ENCODE results near the gene RND2. TPM values are rescaled to one million over a fixed set of nuclear protein-coding genes. Genes with fewer than 3 reads are reported as not detected.

RND2 gene
- total RNA-seq, 1 donor from 2014 or later: 0.85 TPM

- DNase-seq: no peak
- Histone ChIP-seq H3K36me3 (no peaks in the 10 kb centered on the region), H3K4me3 (no peak overlapping the region), H3K27me3 (ENCODE audit: low read depth) (no peaks in the 10 kb centered on the region), H3K4me1 (peaks cover 3% of the 10 kb centered on the region), H3K27ac (replicated peaks) (no peak overlapping the region), H3K9me3 (replicated peaks) (no peaks in the 10 kb centered on the region)
- intact Hi-C loops (cut with micrococcal nuclease): no loop called here
- TF ChIP-seq CTCF (IDR thresholded peaks at IDR 0.05; ENCODE audit: borderline replicate concordance): no peak
These were observed 9.2 kb downstream of the RND2 start for GRCh38 chr17:43033948-43034881.

- intact Hi-C loops (cut with micrococcal nuclease): no loop called here
- DNase-seq: no peak
- Histone ChIP-seq H3K27me3 (ENCODE audit: low read depth) (no peaks in the 10 kb centered on the region), H3K4me1 (no peaks in the 10 kb centered on the region), H3K9me3 (replicated peaks) (no peaks in the 10 kb centered on the region), H3K4me3 (no peak overlapping the region), H3K27ac (replicated peaks) (no peak overlapping the region), H3K36me3 (no peaks in the 10 kb centered on the region)
- no peak for TF ChIP-seq CTCF (IDR thresholded peaks at IDR 0.05; ENCODE audit: borderline replicate concordance)
These were observed 9.9 kb downstream of the RND2 start for GRCh38 chr17:43034894-43035293.

GRCh38 chr17:43039646-43040045 is 14.6 kb downstream of the RND2 start:
- H3K9me3 ChIP-seq (replicated peaks): no peaks in the 10 kb centered on the region
- H3K27ac ChIP-seq (replicated peaks): no peak overlapping the region
- no peaks in the 10 kb centered on the region for H3K36me3 ChIP-seq
- no peaks in the 10 kb centered on the region for H3K4me1 ChIP-seq
- H3K4me3 ChIP-seq: no peak overlapping the region
- DNase-seq: no peak
- TF ChIP-seq CTCF (IDR thresholded peaks at IDR 0.05; ENCODE audit: borderline replicate concordance): no peak
- no peaks in the 10 kb centered on the region for H3K27me3 ChIP-seq (ENCODE audit: low read depth)
- intact Hi-C loops (cut with micrococcal nuclease): no loop called here

GRCh38 chr17:43040655-43041054 is 15.6 kb downstream of the RND2 start:
- no peaks in the 10 kb centered on the region for H3K27me3 ChIP-seq (ENCODE audit: low read depth)
- H3K27ac ChIP-seq (replicated peaks): no peak overlapping the region
- no peak overlapping the region for H3K4me3 ChIP-seq
- DNase-seq: no peak
- H3K9me3 ChIP-seq (replicated peaks): no peaks in the 10 kb centered on the region
- no peak for TF ChIP-seq CTCF (IDR thresholded peaks at IDR 0.05; ENCODE audit: borderline replicate concordance)
- H3K36me3 ChIP-seq: peaks cover 6% of the 10 kb centered on the region
- no peaks in the 10 kb centered on the region for H3K4me1 ChIP-seq
- intact Hi-C loops (cut with micrococcal nuclease): no loop called here

GRCh38 chr17:43042025-43042628 is 17.1 kb downstream of the RND2 start:
- H3K4me3 ChIP-seq: no peak overlapping the region
- H3K27me3 ChIP-seq (ENCODE audit: low read depth): no peaks in the 10 kb centered on the region
- H3K36me3 ChIP-seq: peaks cover 6% of the 10 kb centered on the region
- no peak for TF ChIP-seq CTCF (IDR thresholded peaks at IDR 0.05; ENCODE audit: borderline replicate concordance)
- no peaks in the 10 kb centered on the region for H3K9me3 ChIP-seq (replicated peaks)
- no peak overlapping the region for H3K27ac ChIP-seq (replicated peaks)
- intact Hi-C loops (cut with micrococcal nuclease): no loop called here
- no peaks in the 10 kb centered on the region for H3K4me1 ChIP-seq
- DNase-seq: no peak
